Stimulated activated memory B cell treated with anti-CD40 and anti-IgM and Interleukin-4, amounts not matched to agents 10 μg/mL and 1 μg/mL and 100 μg/mL, for 72 hours (primary cell): ENCODE results near the gene INTS7.

Experiments used
- ATAC-seq: fragments of 150-1000 bp; cut with Tn5 transposase; 2 replicates; pipeline ENCODE4 v1.10.0; 2021
- H3K27ac Mint-ChIP-seq: one replicate; pipeline ENCODE4 v1.8.0; 2022; ENCODE audit warnings: mild to moderate bottlenecking, mixed read lengths
- H3K27me3 Mint-ChIP-seq: one replicate; pipeline ENCODE4 v1.8.0; 2022; ENCODE audit warnings: mixed read lengths
- H3K36me3 Mint-ChIP-seq: one replicate; pipeline ENCODE4 v1.8.0; 2022; ENCODE audit warnings: mixed read lengths
- H3K4me1 Mint-ChIP-seq: one replicate; pipeline ENCODE4 v1.8.0; 2022; ENCODE audit warnings: mixed read lengths
- H3K4me3 Mint-ChIP-seq: one replicate; pipeline ENCODE4 v1.8.0; 2022; ENCODE audit warnings: mild to moderate bottlenecking, moderate library complexity, mixed read lengths
- H3K9me3 Mint-ChIP-seq: one replicate; pipeline ENCODE4 v1.8.0; 2022; ENCODE audit warnings: mixed read lengths

INTS7 gene

DNA sequence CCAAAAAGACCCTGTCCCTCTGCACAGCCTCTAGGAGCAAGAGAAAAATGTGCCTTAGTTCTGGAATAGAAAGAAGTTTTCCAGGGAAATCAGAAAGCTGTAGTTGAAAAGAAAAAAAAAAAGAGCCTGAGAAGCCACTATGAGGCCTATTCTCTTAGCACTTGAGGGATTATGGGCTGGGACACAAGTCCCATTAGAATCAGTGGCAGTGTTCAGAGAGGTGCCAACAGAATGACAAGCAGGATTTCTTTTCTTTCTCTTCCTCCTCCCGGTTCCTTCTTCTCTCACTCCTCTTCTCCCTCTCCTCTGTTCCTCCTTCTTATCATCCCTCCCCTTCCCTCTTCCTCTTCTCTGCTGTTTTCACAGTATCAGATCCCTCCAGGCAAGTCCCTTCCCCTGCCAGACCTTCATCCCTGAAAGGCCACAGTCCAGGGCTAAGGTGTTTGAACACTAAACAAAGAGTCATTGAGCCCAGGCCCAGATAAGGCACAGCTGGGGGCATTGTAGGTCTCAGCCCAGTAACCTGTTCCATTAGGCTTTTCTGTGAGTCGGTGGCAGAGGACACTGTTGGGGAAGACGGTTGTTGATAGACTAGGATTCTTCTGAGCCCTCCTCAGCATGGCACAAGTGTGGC, 140.1 kb downstream of the INTS7 start:
- Mint-ChIP-seq H3K36me3 (no peaks in the 10 kb centered on the region), H3K4me1 (peaks cover 7% of the 10 kb centered on the region), H3K27me3 (no peaks in the 10 kb centered on the region), H3K9me3 (no peaks in the 10 kb centered on the region), H3K4me3 (no peak overlapping the region), H3K27ac (no peak overlapping the region)
- peak; percentile 36 for ATAC-seq

GRCh38 chr1:211894312-211894711, 141.0 kb downstream of the INTS7 start:
- Mint-ChIP-seq H3K4me1 (peaks cover 7% of the 10 kb centered on the region), H3K4me3 (no peak overlapping the region), H3K36me3 (no peaks in the 10 kb centered on the region), H3K27me3 (no peaks in the 10 kb centered on the region), H3K9me3 (no peaks in the 10 kb centered on the region), H3K27ac (no peak overlapping the region)
- no peak for ATAC-seq

DNA sequence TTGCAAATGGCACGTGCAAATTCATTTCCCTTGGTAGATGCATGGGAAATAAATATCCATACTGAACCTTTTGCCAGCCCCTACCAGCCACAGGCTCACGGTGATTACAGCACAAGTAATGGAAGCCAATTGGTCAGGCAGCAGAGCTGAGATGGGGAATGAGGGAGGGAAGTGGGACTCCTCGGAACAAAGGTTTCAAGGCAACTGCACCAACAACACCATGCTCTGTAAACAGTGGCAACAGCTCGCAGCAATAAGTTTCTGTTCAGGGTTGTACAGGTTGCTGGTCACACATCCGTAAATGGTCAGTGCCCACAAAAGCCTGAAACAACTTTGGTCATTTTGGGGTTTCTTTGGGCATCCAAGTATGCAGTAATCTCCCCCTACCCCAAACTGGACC, 142.1 kb downstream of the INTS7 start:
- Mint-ChIP-seq H3K27ac (no peak overlapping the region), H3K36me3 (no peaks in the 10 kb centered on the region), H3K4me1 (peaks cover 7% of the 10 kb centered on the region), H3K4me3 (no peak overlapping the region), H3K9me3 (no peaks in the 10 kb centered on the region), H3K27me3 (peaks cover 2% of the 10 kb centered on the region)
- ATAC-seq, result no peak

DNA sequence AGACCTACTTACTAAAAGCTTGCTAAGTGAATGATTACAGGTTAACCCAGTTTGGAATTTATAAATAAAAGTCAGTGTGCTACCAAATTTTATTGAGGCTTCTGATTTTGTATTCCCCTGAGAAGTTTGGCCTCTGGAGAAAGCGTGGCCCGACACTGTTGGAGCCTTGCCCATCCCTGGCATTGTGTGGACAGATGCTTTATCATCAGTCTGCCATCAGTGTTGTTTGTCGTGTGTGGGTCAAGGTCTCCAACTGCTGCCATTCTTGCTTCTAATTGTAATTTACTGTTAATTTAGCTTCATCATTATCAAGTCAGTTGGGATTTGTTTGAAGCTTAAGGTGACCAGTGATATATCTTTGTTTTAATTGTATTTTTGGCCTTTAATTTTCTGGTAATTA, 142.8 kb downstream of the INTS7 start:
- peaks cover 12% of the 10 kb centered on the region for H3K4me1 Mint-ChIP-seq
- ATAC-seq, result no peak
- H3K27ac Mint-ChIP-seq, result no peak overlapping the region
- H3K27me3 Mint-ChIP-seq, result peaks cover 8% of the 10 kb centered on the region
- H3K36me3 Mint-ChIP-seq, result no peaks in the 10 kb centered on the region
- H3K4me3 Mint-ChIP-seq, result no peak overlapping the region
- no peaks in the 10 kb centered on the region for H3K9me3 Mint-ChIP-seq

DNA sequence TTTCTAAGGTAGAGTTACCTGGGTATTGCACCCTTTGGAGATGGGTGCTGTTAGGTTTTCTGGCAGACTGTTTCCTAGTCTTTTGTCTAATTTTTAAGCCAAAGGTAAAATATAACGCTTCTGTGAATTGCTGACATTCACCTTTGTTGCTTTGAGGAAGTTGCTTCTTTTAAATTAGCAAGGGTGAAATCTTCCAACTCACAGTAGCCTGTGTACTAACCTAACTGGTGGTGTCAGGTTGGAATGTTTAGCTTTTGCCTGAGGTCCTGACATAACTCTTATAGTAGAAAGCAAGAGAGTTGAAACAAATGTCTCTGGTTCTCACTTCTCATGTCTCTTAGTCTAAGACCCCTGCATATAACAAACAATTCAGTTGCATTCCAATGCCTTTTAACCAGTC, 143.6 kb downstream of the INTS7 start:
- Mint-ChIP-seq H3K36me3 (no peaks in the 10 kb centered on the region), H3K9me3 (no peaks in the 10 kb centered on the region), H3K4me3 (no peak overlapping the region), H3K27ac (no peak overlapping the region), H3K27me3 (peaks cover 17% of the 10 kb centered on the region), H3K4me1 (peaks cover 20% of the 10 kb centered on the region)
- ATAC-seq, result no peak
